Stomach smooth muscle (tissue), 2 donors: ENCODE results near the gene ZNF687.
A peak's percentile ranks its signal among the peaks of the same experiment; 100 is the strongest.

Experiments
- H3K27ac ChIP-seq: one replicate; pipeline ENCODE4 v1.7.0; 2013; ENCODE audit warnings: mild to moderate bottlenecking, low read length, inconsistent platforms
- H3K27me3 ChIP-seq, 2 donors: one replicate each; pipeline ENCODE4 v1.7.0; 2013; ENCODE audit warnings: low read length in 2 of 2; ENCODE audit not compliant: insufficient read depth in 2 of 2, control insufficient read depth in 1 of 2
- H3K36me3 ChIP-seq, 2 donors: one replicate each; pipeline ENCODE4 v1.7.0; 2013; ENCODE audit warnings: low read length in 2 of 2; ENCODE audit not compliant: control insufficient read depth in 2 of 2, insufficient read depth in 2 of 2
- H3K4me1 ChIP-seq: one replicate; pipeline ENCODE4 v1.7.0; 2013; ENCODE audit warnings: low read length; ENCODE audit not compliant: control insufficient read depth, insufficient read depth
- H3K4me3 ChIP-seq, 2 donors: one replicate each; pipeline ENCODE4 v1.7.0; 2013; ENCODE audit warnings: low read length in 2 of 2
- H3K9ac ChIP-seq, 2 donors: one replicate each; pipeline ENCODE4 v1.7.0; 2013; ENCODE audit warnings: low read length in 2 of 2, mild to moderate bottlenecking in 1 of 2
- H3K9me3 ChIP-seq, 2 donors: one replicate each; pipeline ENCODE4 v1.7.0; 2013; ENCODE audit warnings: low read length in 2 of 2; ENCODE audit not compliant: control insufficient read depth in 2 of 2
- donor health status: healthy.
- donor health status: Pancreatic carcinoma.

ZNF687 gene

DNA sequence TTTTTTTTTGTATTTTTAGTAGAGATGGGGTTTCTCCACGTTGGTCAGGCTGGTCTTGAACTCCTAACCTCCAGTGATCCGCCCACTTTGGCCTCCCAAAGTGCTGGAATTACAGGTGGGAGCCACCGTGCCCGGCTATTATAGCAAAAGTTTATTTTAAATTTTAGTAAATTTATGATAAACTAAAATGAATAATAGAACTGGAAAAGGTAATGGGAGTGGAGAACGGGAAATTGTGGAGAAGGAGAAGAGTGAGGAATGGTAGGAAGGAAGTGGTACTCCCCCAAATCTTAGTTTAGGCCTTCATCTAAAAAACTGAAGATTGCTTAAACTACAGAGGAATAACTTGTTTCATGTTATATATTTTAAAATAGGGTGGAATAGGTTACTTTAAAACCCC lies 52.7 kb downstream of the ZNF687 start:
- Histone ChIP-seq H3K27ac (no peak overlapping the region), H3K9ac (no peak overlapping the region), H3K27me3 (no peaks in the 10 kb centered on the region), H3K36me3 (no peaks in the 10 kb centered on the region), H3K4me1 (no peaks in the 10 kb centered on the region), H3K9me3 (no peaks in the 10 kb centered on the region), H3K4me3 (no peak overlapping the region)

- H3K4me3 ChIP-seq, result no peak overlapping the region
- no peak overlapping the region for H3K9ac ChIP-seq
- no peaks in the 10 kb centered on the region for H3K9me3 ChIP-seq
- H3K27ac ChIP-seq, result no peak overlapping the region
- no peaks in the 10 kb centered on the region for H3K4me1 ChIP-seq
- peaks cover 0 to 1% of the 10 kb centered on the region in 2 donors for H3K36me3 ChIP-seq
- no peaks in the 10 kb centered on the region for H3K27me3 ChIP-seq
Observed at GRCh38 chr1:151336556-151336955, 54.5 kb downstream of the ZNF687 start.

DNA sequence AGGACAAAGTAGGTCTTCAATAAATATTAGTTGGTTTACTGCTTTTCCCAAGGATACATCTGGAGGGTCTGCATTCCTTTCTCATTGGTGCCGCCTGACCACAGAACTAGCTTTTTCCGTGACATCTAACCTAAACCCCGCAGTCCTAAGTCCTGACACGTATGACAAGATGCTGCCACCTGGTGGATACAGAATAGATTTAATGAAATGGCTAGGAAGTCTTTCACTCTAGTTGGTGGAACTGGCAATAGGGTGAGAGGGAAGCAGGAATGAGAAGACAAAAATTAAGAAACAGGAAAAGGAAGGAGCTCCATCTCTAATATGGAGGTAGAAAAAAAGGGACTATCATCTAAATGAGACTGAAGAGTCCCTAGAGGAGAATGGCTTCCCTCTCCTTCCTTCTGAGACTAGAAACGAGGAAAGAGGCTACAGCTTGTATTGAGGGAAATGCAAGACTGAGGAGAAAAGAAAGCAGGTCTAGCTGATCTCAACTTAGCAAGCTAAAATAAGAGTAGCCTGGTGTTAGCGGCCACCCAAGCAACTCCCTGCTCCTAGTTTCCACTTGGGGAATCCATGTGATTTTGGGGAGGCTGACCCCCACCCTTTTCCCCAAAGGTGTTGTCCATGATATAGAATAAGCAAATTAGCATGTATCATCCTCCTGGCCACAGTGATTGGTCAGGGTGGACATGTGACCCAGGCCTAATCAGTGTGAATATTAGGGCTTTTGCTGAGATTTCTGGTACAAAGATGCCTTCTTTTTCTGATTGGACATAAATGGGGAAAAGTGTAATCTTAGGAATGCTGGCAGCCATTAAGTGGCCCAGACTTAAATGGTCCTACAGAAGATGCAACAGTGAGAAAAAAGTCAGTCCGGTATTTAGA lies 59.0 kb downstream of the ZNF687 start:
- H3K4me1 ChIP-seq, result peaks cover 6% of the 10 kb centered on the region
- peak overlapping the region; percentile 19 for H3K27ac ChIP-seq
- no peak overlapping the region for H3K4me3 ChIP-seq
- H3K9me3 ChIP-seq, result no peaks in the 10 kb centered on the region
- no peaks in the 10 kb centered on the region for H3K27me3 ChIP-seq
- no peak overlapping the region for H3K9ac ChIP-seq
- H3K36me3 ChIP-seq, result peaks cover 26 to 27% of the 10 kb centered on the region in 2 donors
